Endothelial cell of umbilical vein (primary cell): Measurements from ENCODE around the gene NCAPH2. TPM values are rescaled to one million over a fixed set of nuclear protein-coding genes. Genes with fewer than 3 reads are reported as not detected.

ENCODE experiments used
- BruUV-seq: library from RNA; stranded (reverse); fragments of 400-500 nt; replicated peaks from 2 replicates; lab custom pipeline; 2021; lab: Mats Ljungman, UMichigan
- CTCF ChIA-PET: fragments of 300-600, 350-600 bp; sonication (Branson Sonifier 250); formaldehyde crosslinking; loops from one replicate; lab custom pipeline; 2021; ENCODE audit warnings: antibody characterized with exemption, inconsistent platforms; lab: Charles Lee
- POLR2A ChIA-PET: fragments of 300-600, 350-600 bp; sonication (Branson Sonifier 250); formaldehyde crosslinking; loops from one replicate; lab custom pipeline; 2021; ENCODE audit warnings: antibody characterized with exemption, inconsistent platforms; lab: Charles Lee
- DNase-seq: peaks from one replicate; pipeline ENCODE4 v3.0.0-alpha.2; 2011; ENCODE audit warnings: low read depth, low spot score
- FAIRE-seq: peaks from 2 replicates; lab custom pipeline; 2011; peaks lifted over from hg19 to GRCh38; lab: Jason Lieb, UNC
- H2AFZ ChIP-seq: 2 replicates; pipeline ENCODE4 v1.6.0; 2012; ENCODE audit warnings: low read depth, low read length, control low read depth, inconsistent platforms
- H3K27ac ChIP-seq: 2 replicates; pipeline ENCODE4 v1.5.1; 2011; ENCODE audit warnings: low read depth, mild to moderate bottlenecking, control low read depth, low read length, moderate library complexity; ENCODE audit not compliant: insufficient read depth
- H3K27me3 ChIP-seq, 2 experiments: 2 replicates each; pipeline versions ENCODE4 v1.6.0 to v1.6.1; 2011; ENCODE audit warnings: low read length in 2 of 2, mixed read lengths in 1 of 2; ENCODE audit not compliant: control insufficient read depth in 2 of 2, insufficient read depth in 2 of 2
- H3K36me3 ChIP-seq, 2 experiments: 2 replicates in 1 of 2; 3 replicates in 1 of 2; pipeline ENCODE4 v1.5.1; 2011; ENCODE audit warnings: low read length in 2 of 2, mild to moderate bottlenecking in 1 of 2, moderate library complexity in 1 of 2; ENCODE audit not compliant: control insufficient read depth in 2 of 2, insufficient read depth in 2 of 2; ENCODE audit errors: extremely low read depth in 1 of 2
- H3K4me1 ChIP-seq: 3 replicates; pipeline ENCODE4 v1.5.1; 2011; ENCODE audit warnings: mild to moderate bottlenecking, low read length; ENCODE audit not compliant: control insufficient read depth, insufficient read depth; ENCODE audit errors: extremely low read depth
- H3K4me2 ChIP-seq: 2 replicates; pipeline ENCODE4 v1.6.1; 2011; ENCODE audit warnings: low read length, control low read depth, mixed read lengths; ENCODE audit not compliant: insufficient read depth
- H3K4me3 ChIP-seq, 3 experiments: fragments of 200-600 bp in 1 of 3; sonication (generic), shearing (Covaris generic) in 1 of 3; replicated peaks in 1 of 3; 2 replicates each; pipeline ENCODE4 v1.5.1; 2011 to 2016; ENCODE audit warnings: control low read depth in 3 of 3, low read length in 3 of 3, mild to moderate bottlenecking in 2 of 3, inconsistent platforms in 1 of 3, low read depth in 1 of 3, moderate library complexity in 1 of 3; ENCODE audit not compliant: insufficient read depth in 1 of 3
- H3K79me2 ChIP-seq: 2 replicates; pipeline ENCODE4 v1.6.0; 2012; ENCODE audit warnings: low read length, inconsistent platforms; ENCODE audit not compliant: control insufficient read depth, insufficient read depth
- H3K9ac ChIP-seq: replicated peaks from 2 replicates; pipeline ENCODE3; 2011; ENCODE audit warnings: low read length, control low read depth; ENCODE audit not compliant: insufficient read depth; ENCODE audit errors: extremely low read depth
- H3K9me1 ChIP-seq: replicated peaks from 3 replicates; pipeline ENCODE4 v1.6.0; 2011; ENCODE audit warnings: mild to moderate bottlenecking, low read length; ENCODE audit not compliant: control insufficient read depth, insufficient read depth; ENCODE audit errors: extremely low read depth
- H3K9me3 ChIP-seq: replicated peaks from 2 replicates; pipeline ENCODE4 v1.5.1; 2012; ENCODE audit warnings: low read length, inconsistent platforms; ENCODE audit not compliant: control insufficient read depth, insufficient read depth
- H4K20me1 ChIP-seq: replicated peaks from 2 replicates; pipeline ENCODE3; 2011; ENCODE audit warnings: mild to moderate bottlenecking, low read length; ENCODE audit not compliant: control insufficient read depth, insufficient read depth; ENCODE audit errors: extremely low read depth
- EZH2 ChIP-seq: IDR thresholded peaks from 2 replicates; pipeline ENCODE4 v1.6.1; 2012; ENCODE audit warnings: borderline replicate concordance, low read depth, mild to moderate bottlenecking, moderate library complexity, low read length, inconsistent platforms; ENCODE audit not compliant: severe bottlenecking
- FOS ChIP-seq: IDR thresholded peaks from 2 replicates; pipeline ENCODE4 v1.6.1; 2011; ENCODE audit warnings: mild to moderate bottlenecking, low read length, moderate library complexity, borderline replicate concordance; ENCODE audit not compliant: insufficient read depth
- GATA2 ChIP-seq: IDR thresholded peaks from 2 replicates; pipeline ENCODE4 v1.7.0; 2011; ENCODE audit warnings: low read depth, mild to moderate bottlenecking, moderate library complexity, mixed read lengths, low read length; ENCODE audit not compliant: insufficient read length, insufficient read depth
- JUN ChIP-seq: IDR thresholded peaks from 2 replicates; pipeline ENCODE4 v1.6.1; 2011; ENCODE audit warnings: borderline replicate concordance, low read depth; ENCODE audit not compliant: insufficient read length, insufficient read depth
- MYC ChIP-seq: IDR thresholded peaks from one replicate; pipeline ENCODE4 v1.6.1; 2011; ENCODE audit warnings: mild to moderate bottlenecking, low read depth, low read length
- POLR2A ChIP-seq: IDR thresholded peaks from 2 replicates; pipeline ENCODE4 v1.6.1; 2012; ENCODE audit warnings: low read depth, mild to moderate bottlenecking, control low read depth, low read length
- POLR2AphosphoS5 ChIP-seq: IDR thresholded peaks from 2 replicates; pipeline ENCODE4 v1.6.1; 2012; ENCODE audit warnings: low read depth, mild to moderate bottlenecking, control low read depth, low read length, moderate library complexity; ENCODE audit not compliant: insufficient read depth
- dilution Hi-C: fragments of 300-500 bp; cut with MboI; formaldehyde crosslinking; loops from one replicate; pipeline ENCODE4 v1.15.0; 2019; ENCODE audit warnings: low sequenced_read_pairs; ENCODE audit not compliant: extremely low pct_ligation_motif_present
- intact Hi-C: fragments of 100-400 bp; cut with micrococcal nuclease; formaldehyde crosslinking; loops from one replicate; pipeline ENCODE4 v1.10.0; 2022
- polyA plus RNA-seq, 4 experiments: library from polyadenylated mRNA; depleted of rRNA in 3 of 4; stranded (reverse) in 3 of 4; unstranded in 1 of 4; fragments of >200 nt; gene quantifications; 2 replicates each; pipeline versions ENCODE4 v1.2.1 to v1.2.3, GENCODE V29; 2011 to 2012; ENCODE audit warnings: missing spikeins in 1 of 4
- total RNA-seq: library from RNA; stranded (reverse); gene quantifications from 2 replicates; pipeline ENCODE4 v1.2.3, GENCODE V29; 2021
- TF ChIP-seq, protein P1 (sequence below), 2 donors: IDR thresholded peaks; 1 replicate in 1 of 2; 2 replicates in 1 of 2; pipeline ENCODE4 v1.5.1; 2011; ENCODE audit warnings: low read length in 2 of 2, mild to moderate bottlenecking in 2 of 2, moderate library complexity in 2 of 2, control low read depth in 1 of 2, inconsistent platforms in 1 of 2, low read depth in 1 of 2; ENCODE audit not compliant: insufficient read depth in 1 of 2; ENCODE audit errors: extremely low read depth in 1 of 2
- TF ChIP-seq, protein P2 (sequence below): IDR thresholded peaks from 2 replicates; pipeline ENCODE4 v1.6.1; 2011; ENCODE audit not compliant: insufficient read depth, insufficient read length

The NCAPH2 gene
- total and polyA plus RNA-seq, 2 donors (not counting 3 experiments of a cell fraction or from before 2014, with no cell fraction given), result 42.4 to 43.2 TPM

DNA sequence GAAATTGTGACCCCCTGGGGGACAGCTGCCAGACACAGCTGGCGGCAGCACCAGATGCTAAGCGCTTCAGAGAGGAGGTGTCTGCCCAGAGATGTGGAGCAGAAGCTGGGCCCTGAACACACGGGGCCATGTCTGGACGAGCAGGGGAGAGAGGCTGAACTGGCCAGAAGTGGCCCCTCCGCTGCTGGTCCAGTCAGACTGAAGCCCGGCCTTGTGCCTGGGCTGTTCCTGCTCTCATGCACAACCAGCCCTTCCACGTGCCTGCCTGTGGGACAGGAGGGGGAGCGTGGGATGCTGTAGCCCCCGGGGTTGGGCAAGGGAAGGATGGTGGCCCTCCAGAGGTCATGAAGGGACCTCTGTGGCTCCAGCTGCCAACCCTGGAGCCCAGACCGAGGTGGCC lies 24.9 kb upstream of the NCAPH2 start:
- no peak overlapping the region for H3K27ac ChIP-seq
- H3K4me2 ChIP-seq, result no peak overlapping the region
- H3K4me3 ChIP-seq, result no peak overlapping the region
- no peaks in the 10 kb centered on the region for H4K20me1 ChIP-seq
- no peaks in the 10 kb centered on the region for H3K4me1 ChIP-seq
- intact Hi-C loops (no loop called here), dilution Hi-C loops (no loop called here)
- ChIA-PET POLR2A (no interaction called here), CTCF (interaction anchor here (0.5 kb wide), 1 partner anchor 117 kb away, joined by 3 read pairs; no protein-coding TSS in a partner anchor)
- H3K79me2 ChIP-seq, result no peaks in the 10 kb centered on the region
- no TSS peak for BruUV-seq
- DNase-seq, result no peak
- H3K9me3 ChIP-seq, result no peaks in the 10 kb centered on the region
- H3K9ac ChIP-seq, result no peak overlapping the region
- H3K36me3 ChIP-seq, result no peaks in the 10 kb centered on the region
- TF ChIP-seq MYC (no peak), EZH2 (no peak), FOS (no peak), GATA2 (no peak), POLR2AphosphoS5 (no peak), POLR2A (no peak), JUN (no peak)
- TF ChIP-seq, protein P1, sequence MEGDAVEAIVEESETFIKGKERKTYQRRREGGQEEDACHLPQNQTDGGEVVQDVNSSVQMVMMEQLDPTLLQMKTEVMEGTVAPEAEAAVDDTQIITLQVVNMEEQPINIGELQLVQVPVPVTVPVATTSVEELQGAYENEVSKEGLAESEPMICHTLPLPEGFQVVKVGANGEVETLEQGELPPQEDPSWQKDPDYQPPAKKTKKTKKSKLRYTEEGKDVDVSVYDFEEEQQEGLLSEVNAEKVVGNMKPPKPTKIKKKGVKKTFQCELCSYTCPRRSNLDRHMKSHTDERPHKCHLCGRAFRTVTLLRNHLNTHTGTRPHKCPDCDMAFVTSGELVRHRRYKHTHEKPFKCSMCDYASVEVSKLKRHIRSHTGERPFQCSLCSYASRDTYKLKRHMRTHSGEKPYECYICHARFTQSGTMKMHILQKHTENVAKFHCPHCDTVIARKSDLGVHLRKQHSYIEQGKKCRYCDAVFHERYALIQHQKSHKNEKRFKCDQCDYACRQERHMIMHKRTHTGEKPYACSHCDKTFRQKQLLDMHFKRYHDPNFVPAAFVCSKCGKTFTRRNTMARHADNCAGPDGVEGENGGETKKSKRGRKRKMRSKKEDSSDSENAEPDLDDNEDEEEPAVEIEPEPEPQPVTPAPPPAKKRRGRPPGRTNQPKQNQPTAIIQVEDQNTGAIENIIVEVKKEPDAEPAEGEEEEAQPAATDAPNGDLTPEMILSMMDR (IDR thresholded peaks at IDR 0.05; ENCODE audit: extremely low read depth in 1 of 2, insufficient read depth in 1 of 2, low read depth in 1 of 2, low read length in 2 of 2), result no peak
- TF ChIP-seq, protein P2, sequence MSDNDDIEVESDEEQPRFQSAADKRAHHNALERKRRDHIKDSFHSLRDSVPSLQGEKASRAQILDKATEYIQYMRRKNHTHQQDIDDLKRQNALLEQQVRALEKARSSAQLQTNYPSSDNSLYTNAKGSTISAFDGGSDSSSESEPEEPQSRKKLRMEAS, result no peak
- H2AFZ ChIP-seq, result no peak overlapping the region
- no peak for FAIRE-seq
- H3K27me3 ChIP-seq, result peaks cover 10 to 22% of the 10 kb centered on the region in 2 experiments
- no peaks in the 10 kb centered on the region for H3K9me1 ChIP-seq
